ENCODE results near the gene DLX1. TPM values are rescaled to one million over a fixed set of nuclear protein-coding genes. Genes with fewer than 3 reads are reported as not detected.

Gene DLX1
- total and polyA plus RNA-seq, 2 of the 8 experiments (the other 6 are each of a cell fraction or from before 2014, with no cell fraction given): 0.11 TPM; not detected in 1

- Histone ChIP-seq H3K9ac (replicated peaks in 1 of 4; ENCODE audit: extremely low read depth in 1 of 4, low read depth in 3 of 4, low read length in 3 of 4) (no peak overlapping the region), H4K20me1 (replicated peaks in 1 of 2; ENCODE audit: control insufficient read depth in 1 of 2, insufficient read depth in 2 of 2, low read length in 2 of 2) (peaks cover 12 to 28% of the 10 kb centered on the region in 2 experiments), H2AK5ac (ENCODE audit: low read depth, low read length) (no peak overlapping the region), H3K4me1 (replicated peaks in 1 of 4; ENCODE audit: control insufficient read depth in 3 of 4, insufficient read depth in 4 of 4, low read length in 3 of 4) (peaks cover 6 to 47% (median 29%) of the 10 kb centered on the region in 4 experiments), H3K36me3 (ENCODE audit: control insufficient read depth in 2 of 4, insufficient read depth in 4 of 4, low read length in 3 of 4) (peaks cover 0 to 11% (median 0%) of the 10 kb centered on the region in 4 experiments; a peak in 1 of 8 replicates), H4K91ac (replicated peaks; ENCODE audit: insufficient read length, low read length) (no peak overlapping the region), H2BK5ac (ENCODE audit: low read depth, low read length) (no peak overlapping the region), H2BK120ac (replicated peaks; ENCODE audit: low read depth, low read length) (no peak overlapping the region), H3K4me2 (ENCODE audit: insufficient read depth in 1 of 2, low read depth in 2 of 2, low read length in 2 of 2) (peak overlapping the region; percentile 80 to 82), H4K5ac (ENCODE audit: insufficient read length, low read depth, low read length) (no peak overlapping the region), H2AFZ (ENCODE audit: low read length) (no peak overlapping the region), H2BK12ac (ENCODE audit: low read depth, low read length) (no peak overlapping the region), H3K56ac (replicated peaks; ENCODE audit: insufficient read length, low read depth, low read length) (no peak overlapping the region), H2BK15ac (ENCODE audit: low read length) (no peak overlapping the region), H3K79me1 (ENCODE audit: low read depth, low read length) (no peaks in the 10 kb centered on the region), H3K9me3 (ENCODE audit: insufficient read depth in 2 of 2, low read depth in 1 of 2, low read length in 1 of 2) (no peaks in the 10 kb centered on the region), H3K27me3 (replicated peaks in 1 of 4; ENCODE audit: control insufficient read depth in 3 of 4, extremely low read depth in 1 of 4, insufficient read depth in 3 of 4, low read length in 3 of 4) (peaks cover 78 to 100% (median 93%) of the 10 kb centered on the region in 4 experiments), H3K4me3 (ENCODE audit: extremely low read depth in 1 of 4, insufficient read depth in 2 of 4, low read depth in 3 of 4, low read length in 4 of 4) (peak overlapping the region; percentile 10 to 59 (median 38); a peak in 4 of 8 replicates), H3K27ac (ENCODE audit: low read depth, low read length) (no peak overlapping the region), H3K79me2 (ENCODE audit: control insufficient read depth in 1 of 2, insufficient read depth in 2 of 2, low read length in 2 of 2) (no peaks in the 10 kb centered on the region), H2BK20ac (ENCODE audit: low read length) (no peak overlapping the region), H3K14ac (ENCODE audit: insufficient read length) (no peak overlapping the region), H3K23me2 (ENCODE audit: low read depth, low read length) (peaks cover 21% of the 10 kb centered on the region; the same call in 1 of the 2 replicates), H3K4ac (replicated peaks; ENCODE audit: insufficient read length, low read depth, low read length) (no peak overlapping the region), H3K18ac (ENCODE audit: extremely low read depth, low read length) (no peak overlapping the region), H3K23ac (ENCODE audit: insufficient read length) (no peak overlapping the region), H4K8ac (ENCODE audit: extremely low read depth, insufficient read depth, low read length) (no peak overlapping the region)
- no peak for FAIRE-seq
- peak; percentile 74 for TF ChIP-seq SUZ12 (IDR thresholded peaks at IDR 0.05; ENCODE audit: low read length)
- TF ChIP-seq NANOG (IDR thresholded peaks at IDR 0.05; ENCODE audit: insufficient read depth, low read depth, low read length, poor library complexity, severe bottlenecking): no peak
- TF ChIP-seq SP4 (IDR thresholded peaks at IDR 0.05; ENCODE audit: low read length): no peak
- peak; percentile 82 for TF ChIP-seq EZH2 (IDR thresholded peaks at IDR 0.05; ENCODE audit: low read depth, low read length, severe bottlenecking)
- ChIA-PET POLR2A (ENCODE audit: partially characterized antibody) (interaction anchor here (1.6 to 16.0 kb wide), 2 partner anchors 9 to 14 kb away, joined by 5 to 184 read pairs; partner anchors contain the start of gene DLX1), CTCF (ENCODE audit: partially characterized antibody) (interaction anchor here (0.6 to 11.7 kb wide), 6 partner anchors 10 to 73 kb away, joined by 3 to 198 read pairs (median 4); partner anchors contain the start of gene DLX1)
- WGBS, 2 experiments (ENCODE audit: extremely low coverage in 1 of 2, insufficient coverage in 1 of 2, insufficient read length in 1 of 2, insufficient replicate concordance in 2 of 2, low coverage in 1 of 2, low lambda C conversion rate in 2 of 2, missing lambda C conversion rate in 1 of 2): 3% methylated on average over 52 of the region's 54 CpGs; no CpG with 5 or more reads in 1 of the 2 experiments
- DNase-seq (ENCODE audit: low read depth in 1 of 2, low spot score in 2 of 2): peak in 1 of 2 experiments; percentile 62
These were observed 15.9 kb downstream of the DLX1 start for GRCh38 chr2:172100935-172101820.

Data from H1 (cell line).